ENCODE measurements around the gene ZNF407.

The ZNF407 gene

GRCh38 chr18:74623047-74623816, 25.6 kb downstream of the ZNF407 start:
- no peak for DNase-seq (ENCODE audit: low read depth)
- TF ChIP-seq CTCF (IDR thresholded peaks at IDR 0.05; ENCODE audit: insufficient read depth, low read depth, low read length, missing control alignments): no peak
- no peak overlapping the region for H3K4me3 ChIP-seq (ENCODE audit: low read depth, low read length)

- no peak for DNase-seq (ENCODE audit: low read depth)
- TF ChIP-seq CTCF (IDR thresholded peaks at IDR 0.05; ENCODE audit: insufficient read depth, low read depth, low read length, missing control alignments): no peak
- no peak overlapping the region for H3K4me3 ChIP-seq (ENCODE audit: low read depth, low read length)
These were observed 26.8 kb downstream of the ZNF407 start for GRCh38 chr18:74624466-74624865.

- no peak overlapping the region for H3K4me3 ChIP-seq (ENCODE audit: low read depth, low read length)
- no peak for DNase-seq (ENCODE audit: low read depth)
- TF ChIP-seq CTCF (IDR thresholded peaks at IDR 0.05; ENCODE audit: insufficient read depth, low read depth, low read length, missing control alignments): no peak
These were observed 27.5 kb downstream of the ZNF407 start for GRCh38 chr18:74625157-74625556.

GRCh38 chr18:74626049-74626874, 28.6 kb downstream of the ZNF407 start:
- no peak for TF ChIP-seq CTCF (IDR thresholded peaks at IDR 0.05; ENCODE audit: insufficient read depth, low read depth, low read length, missing control alignments)
- no peak for DNase-seq (ENCODE audit: low read depth)
- no peak overlapping the region for H3K4me3 ChIP-seq (ENCODE audit: low read depth, low read length)

- TF ChIP-seq CTCF (IDR thresholded peaks at IDR 0.05; ENCODE audit: insufficient read depth, low read depth, low read length, missing control alignments): no peak
- DNase-seq (ENCODE audit: low read depth): no peak
- H3K4me3 ChIP-seq (ENCODE audit: low read depth, low read length): no peak overlapping the region
These were observed 33.1 kb downstream of the ZNF407 start for GRCh38 chr18:74630804-74631203.

- H3K4me3 ChIP-seq (ENCODE audit: low read depth, low read length): no peak overlapping the region
- DNase-seq (ENCODE audit: low read depth): no peak
These were observed 33.5 kb downstream of the ZNF407 start for GRCh38 chr18:74631212-74631611.

More at GRCh38 chr18:74631212-74631611, 33.5 kb downstream of the ZNF407 start:
- TF ChIP-seq CTCF (IDR thresholded peaks at IDR 0.05; ENCODE audit: insufficient read depth, low read depth, low read length, missing control alignments): no peak
